ENCODE data around the gene CDK6. TPM values are rescaled to one million over a fixed set of nuclear protein-coding genes. Genes with fewer than 3 reads are reported as not detected.

CDK6 gene
- total and polyA plus RNA-seq, 2 experiments from 2014 or later, result 7.4 to 23.7 TPM

GRCh38 chr7:92809760-92810573 is 26.4 kb downstream of the CDK6 start:
- Histone ChIP-seq H3K79me2 (replicated peaks; ENCODE audit: insufficient read depth) (peaks cover 18% of the 10 kb centered on the region), H3K4me2 (peak overlapping the region; percentile 31), H3K27me3 (ENCODE audit: insufficient read depth) (no peaks in the 10 kb centered on the region), H2AFZ (no peak overlapping the region), H3K4me3 (no peak overlapping the region), H3K4me1 (ENCODE audit: insufficient read depth) (peaks cover 38% of the 10 kb centered on the region), H3K27ac (ENCODE audit: low read depth) (peak overlapping the region; percentile 21; the same call in 1 of the 2 replicates), H3F3A (replicated peaks; ENCODE audit: low read depth) (no peaks in the 10 kb centered on the region), H3K9me2 (ENCODE audit: insufficient read depth) (no peaks in the 10 kb centered on the region), H4K20me1 (replicated peaks; ENCODE audit: insufficient read depth) (no peaks in the 10 kb centered on the region), H3K36me3 (ENCODE audit: insufficient read depth) (no peaks in the 10 kb centered on the region)
- Mint-ChIP-seq H3K4me3 (no peak overlapping the region; the same call in 2 of the 3 replicates), H3K9me3 (0 out of 3 replicates have a peak, but pooled peaks cover 2% of the 10 kb centered on the region), H3K27ac (peak overlapping the region; percentile 95), H3K36me3 (ENCODE audit: low read depth) (peaks cover 2% of the 10 kb centered on the region), H3K27me3 (ENCODE audit: insufficient read depth, low read depth, poor library complexity) (peaks cover 2% of the 10 kb centered on the region), H3K4me1 (peaks cover 51% of the 10 kb centered on the region)
- ATAC-seq (peak; percentile 73), DNase-seq (ENCODE audit: low spot score) (peak; percentile 81)
- no peak for TF ChIP-seq ZNF331 (CRISPR knock-in tag; IDR thresholded peaks at IDR 0.05; ENCODE audit: low read depth)

DNA sequence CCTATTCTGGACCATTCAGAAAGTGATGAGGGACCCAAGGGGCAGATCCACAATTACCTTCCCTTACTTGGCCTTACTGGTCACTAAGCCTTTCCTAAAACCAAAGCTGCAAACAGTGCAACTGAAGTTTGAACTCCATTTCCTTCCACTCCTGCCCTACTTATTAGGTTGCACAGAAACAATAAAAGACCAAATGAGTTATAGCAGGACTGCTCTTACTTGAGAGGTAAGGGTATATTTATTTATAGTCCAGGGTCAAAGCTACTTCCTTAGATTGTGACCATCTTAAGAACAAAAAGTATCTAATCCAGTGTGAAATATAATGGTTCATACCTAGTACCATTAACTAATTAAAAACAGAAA is 27.0 kb downstream of the CDK6 start:
- Histone ChIP-seq H3F3A (replicated peaks; ENCODE audit: low read depth) (no peaks in the 10 kb centered on the region), H3K4me2 (peak overlapping the region; percentile 31), H3K27ac (ENCODE audit: low read depth) (peak overlapping the region; percentile 21; the same call in 1 of the 2 replicates), H4K20me1 (replicated peaks; ENCODE audit: insufficient read depth) (no peaks in the 10 kb centered on the region), H3K4me1 (ENCODE audit: insufficient read depth) (peaks cover 35% of the 10 kb centered on the region), H3K36me3 (ENCODE audit: insufficient read depth) (no peaks in the 10 kb centered on the region), H3K79me2 (replicated peaks; ENCODE audit: insufficient read depth) (peaks cover 18% of the 10 kb centered on the region), H3K9me2 (ENCODE audit: insufficient read depth) (no peaks in the 10 kb centered on the region), H2AFZ (no peak overlapping the region), H3K4me3 (no peak overlapping the region), H3K27me3 (ENCODE audit: insufficient read depth) (no peaks in the 10 kb centered on the region)
- DNase-seq (ENCODE audit: low spot score) (no peak), ATAC-seq (no peak)
- Mint-ChIP-seq H3K27ac (peak overlapping the region; percentile 95), H3K27me3 (ENCODE audit: insufficient read depth, low read depth, poor library complexity) (peaks cover 2% of the 10 kb centered on the region), H3K9me3 (no peaks in the 10 kb centered on the region), H3K36me3 (ENCODE audit: low read depth) (no peaks in the 10 kb centered on the region; the same call in 2 of the 3 replicates), H3K4me3 (no peak overlapping the region), H3K4me1 (peaks cover 48% of the 10 kb centered on the region)
- TF ChIP-seq POLR2AphosphoS5 (IDR thresholded peaks at IDR 0.05; ENCODE audit: low read depth) (no peak), ZNF462 (CRISPR knock-in tag; IDR thresholded peaks at IDR 0.05) (no peak), STAT1 (IDR thresholded peaks at IDR 0.05; ENCODE audit: unreplicated experiment) (no peak), CREB1 (CRISPR knock-in tag; IDR thresholded peaks at IDR 0.05; ENCODE audit: low read depth) (no peak), NANOG (IDR thresholded peaks at IDR 0.05; ENCODE audit: borderline replicate concordance) (no peak), ZNF331 (CRISPR knock-in tag; IDR thresholded peaks at IDR 0.05; ENCODE audit: low read depth) (no peak)
- TF ChIP-seq, protein P1, sequence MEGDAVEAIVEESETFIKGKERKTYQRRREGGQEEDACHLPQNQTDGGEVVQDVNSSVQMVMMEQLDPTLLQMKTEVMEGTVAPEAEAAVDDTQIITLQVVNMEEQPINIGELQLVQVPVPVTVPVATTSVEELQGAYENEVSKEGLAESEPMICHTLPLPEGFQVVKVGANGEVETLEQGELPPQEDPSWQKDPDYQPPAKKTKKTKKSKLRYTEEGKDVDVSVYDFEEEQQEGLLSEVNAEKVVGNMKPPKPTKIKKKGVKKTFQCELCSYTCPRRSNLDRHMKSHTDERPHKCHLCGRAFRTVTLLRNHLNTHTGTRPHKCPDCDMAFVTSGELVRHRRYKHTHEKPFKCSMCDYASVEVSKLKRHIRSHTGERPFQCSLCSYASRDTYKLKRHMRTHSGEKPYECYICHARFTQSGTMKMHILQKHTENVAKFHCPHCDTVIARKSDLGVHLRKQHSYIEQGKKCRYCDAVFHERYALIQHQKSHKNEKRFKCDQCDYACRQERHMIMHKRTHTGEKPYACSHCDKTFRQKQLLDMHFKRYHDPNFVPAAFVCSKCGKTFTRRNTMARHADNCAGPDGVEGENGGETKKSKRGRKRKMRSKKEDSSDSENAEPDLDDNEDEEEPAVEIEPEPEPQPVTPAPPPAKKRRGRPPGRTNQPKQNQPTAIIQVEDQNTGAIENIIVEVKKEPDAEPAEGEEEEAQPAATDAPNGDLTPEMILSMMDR (conservative IDR thresholded peaks at IDR 0.05; ENCODE audit: low read depth in 2 of 2), result no peak
- TF ChIP-seq, protein P2, sequence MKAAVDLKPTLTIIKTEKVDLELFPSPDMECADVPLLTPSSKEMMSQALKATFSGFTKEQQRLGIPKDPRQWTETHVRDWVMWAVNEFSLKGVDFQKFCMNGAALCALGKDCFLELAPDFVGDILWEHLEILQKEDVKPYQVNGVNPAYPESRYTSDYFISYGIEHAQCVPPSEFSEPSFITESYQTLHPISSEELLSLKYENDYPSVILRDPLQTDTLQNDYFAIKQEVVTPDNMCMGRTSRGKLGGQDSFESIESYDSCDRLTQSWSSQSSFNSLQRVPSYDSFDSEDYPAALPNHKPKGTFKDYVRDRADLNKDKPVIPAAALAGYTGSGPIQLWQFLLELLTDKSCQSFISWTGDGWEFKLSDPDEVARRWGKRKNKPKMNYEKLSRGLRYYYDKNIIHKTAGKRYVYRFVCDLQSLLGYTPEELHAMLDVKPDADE (IDR thresholded peaks at IDR 0.05), result no peak
